NCI-H510A (cell line): ENCODE data around the gene TBC1D22A.
"Not testable (repeated sequence)": the region's sequence is repeated elsewhere in the genome, so short reads cannot be mapped to it uniquely, and the experiment has no call there.

Experiments used
- DNase-seq: peaks from one replicate; lab custom pipeline; 2025; lab: John Stamatoyannopoulos, UW

Gene TBC1D22A

GRCh38 chr22:47157486-47158270 lies 395.2 kb downstream of the TBC1D22A start:
- no peak for DNase-seq

GRCh38 chr22:47158457-47158856 lies 396.0 kb downstream of the TBC1D22A start:
- DNase-seq, result no peak

- DNase-seq, result no peak
Measured at GRCh38 chr22:47159592-47159991, 397.1 kb downstream of the TBC1D22A start.

DNA sequence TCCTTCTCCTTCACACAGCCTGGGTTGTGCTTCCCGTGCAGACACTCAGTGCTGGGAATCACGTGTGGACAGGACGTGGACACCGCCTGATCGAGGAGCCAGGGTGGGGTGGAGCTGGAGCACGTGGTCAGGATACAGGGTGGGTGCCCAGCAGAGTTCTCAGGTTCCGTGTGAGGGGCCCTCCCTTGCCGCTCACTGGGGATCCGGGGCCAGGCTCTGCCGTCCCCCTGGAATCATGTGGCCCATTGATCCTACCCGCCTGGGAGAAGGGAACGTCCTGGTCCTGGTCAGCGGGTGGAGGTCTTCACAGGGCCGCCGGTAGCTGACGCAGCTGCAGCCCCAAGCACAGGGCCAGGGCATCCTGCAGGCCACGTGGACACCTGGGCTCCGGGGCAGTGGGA lies 397.7 kb downstream of the TBC1D22A start:
- no peak for DNase-seq

GRCh38 chr22:47160781-47161520 lies 398.5 kb downstream of the TBC1D22A start:
- no peak for DNase-seq

GRCh38 chr22:47161631-47162030 lies 399.2 kb downstream of the TBC1D22A start:
- no peak for DNase-seq

- DNase-seq, result no peak
Measured at GRCh38 chr22:47162865-47163264, 400.4 kb downstream of the TBC1D22A start.

GRCh38 chr22:47163481-47163855 lies 401.0 kb downstream of the TBC1D22A start:
- no peak for DNase-seq

DNA sequence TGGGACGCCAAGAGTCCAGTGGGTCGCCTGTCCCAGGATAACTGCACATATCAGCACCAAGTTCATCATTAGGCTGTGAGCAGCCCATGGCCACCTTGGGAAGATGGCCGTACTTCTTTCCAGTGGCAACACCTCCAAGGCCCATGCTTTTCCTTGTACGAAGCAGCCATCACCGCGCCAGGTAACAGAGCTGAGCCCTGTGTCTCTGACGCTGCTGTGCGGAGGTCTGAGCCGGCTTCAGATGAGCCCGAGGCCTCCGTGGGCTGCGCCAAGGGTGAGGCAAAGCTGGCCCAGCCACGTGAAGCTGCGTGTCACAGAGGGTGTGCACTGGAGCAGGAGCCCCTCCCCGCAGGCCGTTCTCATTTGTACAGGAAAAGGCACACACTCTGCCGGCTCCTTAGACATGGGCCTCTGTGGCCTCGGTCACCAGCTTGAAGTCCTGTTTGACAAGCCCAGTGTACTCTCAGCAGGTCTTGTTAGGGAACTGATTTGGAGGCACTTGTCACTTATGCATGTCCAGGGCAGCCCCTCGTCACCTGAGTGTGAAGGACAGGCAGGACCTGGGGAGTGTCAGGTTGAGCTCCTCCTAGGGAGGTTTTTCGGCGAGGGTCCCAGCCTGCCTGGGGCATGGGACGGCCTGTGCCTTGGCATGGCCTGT lies 401.5 kb downstream of the TBC1D22A start:
- no peak for DNase-seq

DNA sequence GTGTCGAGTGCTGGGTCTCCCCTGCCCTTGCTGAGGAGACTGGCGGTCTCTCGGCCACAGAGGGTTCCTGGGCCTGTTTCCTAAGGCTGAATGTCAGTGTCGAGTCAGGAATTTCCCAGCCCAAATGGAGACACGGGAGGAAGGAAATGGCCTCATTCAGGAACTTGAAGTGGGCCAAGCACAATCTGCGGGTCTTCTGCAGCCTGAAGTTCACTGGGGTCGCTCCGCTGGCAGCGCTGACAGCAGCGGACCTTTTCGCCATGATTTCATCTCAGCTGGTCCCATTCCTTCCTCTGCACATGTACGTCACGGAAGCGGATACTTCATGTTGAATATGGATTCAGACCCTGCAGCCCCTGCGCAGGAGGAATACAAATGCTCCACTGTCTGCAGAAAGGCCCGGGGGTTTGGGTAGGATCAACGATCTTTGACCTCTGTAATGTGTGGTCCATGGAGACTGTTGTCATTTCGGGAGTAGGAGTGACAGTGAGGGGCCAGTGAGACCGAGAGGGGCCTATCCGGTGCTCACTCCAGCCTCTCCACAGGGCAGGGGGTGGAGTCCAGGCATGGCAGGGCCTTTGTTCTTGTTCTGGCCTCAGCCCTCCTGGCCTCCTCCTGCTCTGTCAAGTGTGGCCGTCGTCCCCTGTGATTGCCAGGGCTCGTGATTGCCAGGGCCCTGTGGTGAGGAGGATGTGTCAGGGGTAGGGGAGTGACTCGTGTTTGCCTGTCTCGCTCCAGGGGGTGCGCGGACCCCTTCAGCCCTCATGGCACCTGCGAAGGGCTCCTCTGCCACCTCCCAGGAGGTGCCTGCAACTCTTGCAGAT lies 402.3 kb downstream of the TBC1D22A start:
- no peak for DNase-seq

DNA sequence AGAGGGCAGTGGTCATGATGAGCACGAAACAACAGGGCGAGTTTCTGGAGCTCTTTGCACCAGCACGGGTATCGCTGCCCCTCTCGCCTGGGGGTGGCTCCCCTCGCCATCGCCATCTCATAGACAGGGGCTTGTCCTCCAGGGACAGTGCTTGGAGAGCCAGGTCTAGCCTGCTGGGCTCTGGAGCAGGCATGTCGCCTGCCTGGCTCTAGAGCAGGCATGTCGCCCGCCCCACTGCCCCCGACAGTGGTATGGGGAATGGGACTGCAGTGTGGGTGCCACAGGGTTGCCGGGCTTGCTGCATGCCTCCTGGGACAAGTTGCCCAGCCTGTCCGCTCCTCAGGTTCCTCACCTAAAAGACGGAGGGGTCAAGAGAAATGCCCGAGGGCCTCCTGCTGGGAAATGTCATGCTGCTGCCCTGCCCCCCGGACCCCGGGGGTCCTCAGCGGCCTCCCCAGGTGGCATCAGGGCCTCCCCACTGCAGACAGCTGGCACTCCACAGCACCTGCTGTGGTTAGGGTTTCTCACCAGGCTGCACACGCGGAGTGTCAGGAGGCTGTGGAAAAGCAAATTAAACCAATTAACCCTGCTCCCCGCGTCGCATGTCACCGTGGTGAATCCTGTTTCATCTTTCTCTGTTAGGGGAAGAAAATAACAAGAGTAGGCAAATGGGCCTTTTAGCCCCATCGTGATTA lies 403.0 kb downstream of the TBC1D22A start:
- no peak for DNase-seq

DNA sequence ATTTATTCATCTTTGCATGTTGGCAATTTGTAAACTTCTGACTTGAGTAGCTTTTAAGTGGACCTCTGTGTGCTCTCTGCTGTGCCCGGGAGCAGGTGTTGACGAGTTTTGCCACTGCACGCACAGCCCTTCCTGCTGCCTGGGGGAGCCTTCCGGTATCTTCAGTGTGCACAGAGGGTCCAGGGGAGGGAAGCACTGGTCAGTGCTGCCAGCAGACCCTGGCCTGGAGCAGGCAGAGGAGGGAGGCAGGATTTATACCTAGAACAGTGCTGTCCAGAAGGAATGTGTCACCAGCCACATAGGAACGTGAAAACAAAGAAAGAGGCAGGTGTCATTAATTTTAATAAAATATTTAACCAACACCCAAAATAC lies 403.6 kb downstream of the TBC1D22A start:
- DNase-seq, result peak; percentile 33

DNA sequence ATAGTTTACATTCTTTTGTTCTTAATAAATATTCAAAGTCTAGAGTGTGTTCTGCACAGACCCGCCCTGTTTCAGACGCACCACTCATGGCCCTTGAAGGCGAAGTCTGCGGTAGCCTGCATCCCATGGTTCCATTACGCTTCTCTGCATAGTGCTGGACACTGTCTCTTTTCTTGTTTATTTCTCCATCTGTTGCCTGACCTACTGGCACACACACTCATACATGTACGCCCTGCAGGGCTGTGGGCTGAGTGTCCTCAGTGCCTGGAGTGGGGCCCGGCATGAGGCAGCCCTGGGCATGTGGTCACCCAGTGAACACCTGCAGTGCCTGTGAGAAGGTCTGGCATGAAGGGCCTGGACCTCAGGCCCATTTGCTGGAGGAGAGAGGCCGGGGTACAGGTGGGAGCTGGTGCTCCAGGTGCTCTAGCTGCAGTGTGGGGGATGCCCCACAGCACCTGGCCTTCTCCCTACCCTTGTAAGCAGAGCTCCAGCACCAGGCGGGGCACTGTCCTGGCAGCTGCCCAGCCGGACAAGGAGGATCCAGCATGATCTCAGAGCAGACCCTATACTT lies 404.1 kb downstream of the TBC1D22A start:
- DNase-seq, result peak; percentile 56

- DNase-seq, result peak; percentile 83
Measured at GRCh38 chr22:47167056-47167455, 404.6 kb downstream of the TBC1D22A start.

DNA sequence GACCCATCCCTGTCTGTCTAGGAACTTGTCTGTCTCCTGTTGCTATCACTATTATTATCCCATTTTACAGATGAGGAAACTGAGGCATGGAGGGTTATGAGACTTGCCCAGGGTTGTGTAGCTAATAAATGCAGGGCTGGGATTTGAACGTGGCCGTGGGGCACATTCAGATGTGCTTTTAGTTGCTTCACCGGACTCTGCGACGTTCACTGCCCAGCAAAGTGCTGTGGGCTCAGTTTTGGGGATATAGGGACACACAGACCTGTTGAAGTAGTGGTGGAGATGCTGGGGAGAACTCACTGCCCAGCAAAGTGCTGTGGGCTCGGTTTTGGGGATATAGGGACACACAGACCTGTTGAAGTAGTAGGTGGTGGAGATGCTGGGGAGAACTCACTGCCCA lies 405.5 kb downstream of the TBC1D22A start:
- DNase-seq, result not testable (repeated sequence)

DNA sequence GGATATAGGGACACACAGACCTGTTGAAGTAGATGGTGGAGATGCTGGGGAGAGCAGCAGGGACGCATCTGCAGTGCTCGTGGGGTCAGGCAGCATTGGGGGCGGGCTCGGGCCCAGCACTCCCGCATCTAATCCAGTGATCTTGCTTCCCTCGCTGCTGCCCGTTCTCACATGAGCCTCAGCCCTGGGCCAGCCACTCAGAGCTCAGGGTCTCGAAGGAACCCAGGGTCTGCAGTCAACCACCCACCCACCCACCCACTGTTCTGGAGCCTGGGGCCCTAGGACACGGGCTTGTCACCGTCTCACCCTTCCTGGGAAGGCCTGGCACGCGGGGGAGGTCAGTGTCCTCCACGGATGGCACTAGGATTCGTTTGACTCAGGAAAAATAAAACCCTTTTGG lies 406.0 kb downstream of the TBC1D22A start:
- DNase-seq, result no peak

DNA sequence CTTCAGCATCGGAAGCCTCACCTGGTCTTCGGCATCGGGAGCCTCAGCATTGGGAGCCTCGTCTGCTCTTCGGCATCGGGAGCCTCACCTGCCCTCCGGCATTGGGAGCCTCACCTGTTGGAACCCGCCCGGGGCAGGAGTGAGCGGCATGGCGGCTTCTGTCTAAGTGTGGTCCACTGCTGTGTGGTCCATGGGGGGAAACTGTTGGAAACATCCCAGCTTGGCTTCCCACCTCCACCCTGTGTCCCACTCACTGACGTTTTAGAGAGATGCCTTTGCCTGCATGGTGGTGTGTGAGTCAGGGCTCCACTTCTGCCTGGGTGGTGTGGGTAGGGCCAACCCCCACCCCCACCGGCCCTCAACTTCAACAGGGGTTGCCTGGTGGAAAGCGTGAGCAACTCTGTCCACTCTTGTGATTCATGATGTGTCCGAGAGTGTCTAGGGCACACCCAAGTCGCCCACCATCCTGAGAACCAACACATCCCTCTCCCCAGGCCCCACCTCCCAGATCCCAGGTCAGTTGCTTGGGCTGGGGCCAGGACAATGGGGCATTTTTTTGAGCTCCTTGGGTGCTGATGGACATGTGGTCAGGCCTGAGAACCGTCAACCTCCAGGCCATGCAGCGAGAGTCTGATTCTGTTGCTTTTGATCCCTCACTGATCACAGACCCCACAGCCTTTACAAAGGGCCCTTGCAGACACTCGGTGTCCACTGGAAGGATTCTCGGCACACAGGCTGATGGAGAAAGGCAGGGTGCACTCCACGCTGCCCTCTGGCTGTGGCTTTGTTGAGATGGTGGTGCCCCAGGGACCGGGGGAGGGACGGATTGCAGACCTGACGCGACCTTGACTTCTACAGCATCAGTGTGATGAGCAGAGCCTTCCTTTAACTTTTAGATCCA lies 406.7 kb downstream of the TBC1D22A start:
- no peak for DNase-seq

DNA sequence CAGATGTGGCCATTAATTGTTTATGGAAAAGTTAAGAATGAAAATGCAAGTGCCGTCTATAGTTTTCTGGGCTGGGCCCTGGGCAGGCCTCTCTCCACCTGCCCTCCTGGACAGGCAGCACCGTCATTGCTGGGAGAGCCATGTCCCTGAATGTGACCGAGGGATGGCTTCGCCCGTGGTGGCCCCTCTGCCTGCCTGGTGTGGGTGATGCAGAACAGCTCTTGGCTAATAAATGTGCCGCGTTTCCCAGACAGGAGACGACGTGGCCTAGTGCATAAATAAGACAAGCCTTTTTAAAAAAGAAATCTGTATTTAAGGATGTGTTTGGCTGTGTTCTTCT lies 407.3 kb downstream of the TBC1D22A start:
- no peak for DNase-seq

DNA sequence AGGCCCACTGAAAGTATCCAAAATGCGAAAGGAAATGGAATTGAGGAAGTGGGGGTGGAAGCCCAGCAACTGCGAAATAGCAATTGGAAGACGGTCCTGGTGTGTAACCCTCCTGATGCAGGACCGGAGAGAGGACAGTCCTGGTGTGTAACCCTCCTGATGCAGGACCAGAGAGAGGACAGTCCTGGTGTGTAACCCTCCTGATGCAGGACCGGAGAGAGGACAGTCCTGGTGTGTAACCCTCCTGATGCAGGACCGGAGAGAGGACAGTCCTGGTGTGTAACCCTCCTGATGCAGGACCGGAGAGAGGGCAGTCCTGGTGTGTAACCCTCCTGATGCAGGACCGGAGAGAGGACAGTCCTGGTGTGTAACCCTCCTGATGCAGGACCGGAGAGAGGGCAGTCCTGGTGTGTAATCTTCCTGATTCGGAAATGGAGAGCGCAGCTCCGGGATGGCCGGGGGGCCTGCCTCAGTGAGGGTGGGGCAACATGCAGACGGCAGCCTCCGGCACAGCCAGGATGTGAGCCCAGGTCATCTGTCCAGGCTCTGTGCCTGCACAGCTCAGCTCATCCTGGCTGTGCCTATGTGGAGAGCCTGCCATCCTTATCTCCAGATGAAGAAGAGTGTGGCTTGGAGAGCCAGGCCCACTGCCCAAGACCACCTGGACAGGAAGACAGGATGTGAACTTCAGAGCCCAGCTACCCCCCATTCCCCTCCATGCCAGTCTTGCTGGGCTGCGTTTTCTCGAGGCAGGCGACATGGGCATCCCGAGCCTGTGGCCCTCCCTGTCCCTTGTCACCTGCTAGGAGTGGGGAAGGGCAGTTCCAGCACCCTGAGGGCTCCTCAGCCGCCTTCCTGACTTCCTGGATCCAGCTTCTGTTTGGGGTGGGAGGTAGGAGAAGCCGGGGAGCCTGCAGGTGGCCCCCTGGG lies 408.3 kb downstream of the TBC1D22A start:
- not testable (repeated sequence) for DNase-seq
